HG03103 (cell line): ENCODE measurements around the gene SLC16A4.
"Not testable (repeated sequence)": the region's sequence is repeated elsewhere in the genome, so short reads cannot be mapped to it uniquely, and the experiment has no call there.

ENCODE experiments used
- ATAC-seq: cut with Tn5 transposase; IDR thresholded peaks from one replicate; pipeline ENCODE4 v1.9.1; 2021; ENCODE audit warnings: low read depth; ENCODE audit not compliant: unreplicated experiment

The SLC16A4 gene

GRCh38 chr1:110411173-110411735 is 20.4 kb upstream of the SLC16A4 start:
- ATAC-seq, result no peak

GRCh38 chr1:110409316-110409715 is 18.5 kb upstream of the SLC16A4 start:
- ATAC-seq, result no peak

GRCh38 chr1:110408488-110408887 is 17.7 kb upstream of the SLC16A4 start:
- ATAC-seq, result no peak

- peak; percentile 80 for ATAC-seq
Observed at GRCh38 chr1:110407260-110408210, 16.7 kb upstream of the SLC16A4 start, which contains the start of gene LAMTOR5. Gene LAMTOR5 (minus strand): TSS chr1:110407694. CDS start chr1:110407620, 74 bp downstream.

- ATAC-seq, result not testable (repeated sequence)
Observed at GRCh38 chr1:110406407-110406806, 15.6 kb upstream of the SLC16A4 start.

- ATAC-seq, result no peak
Observed at GRCh38 chr1:110404401-110404800, 13.6 kb upstream of the SLC16A4 start.

GRCh38 chr1:110403805-110404204 is 13.0 kb upstream of the SLC16A4 start:
- ATAC-seq, result no peak

GRCh38 chr1:110396259-110396958 is 5.6 kb upstream of the SLC16A4 start:
- not testable (repeated sequence) for ATAC-seq

GRCh38 chr1:110394493-110394820 is 3.6 kb upstream of the SLC16A4 start:
- no peak for ATAC-seq

GRCh38 chr1:110393691-110394492 is 3.1 kb upstream of the SLC16A4 start:
- ATAC-seq, result no peak

- no peak for ATAC-seq
Observed at GRCh38 chr1:110393286-110393685, 2.5 kb upstream of the SLC16A4 start.

- no peak for ATAC-seq
Observed at GRCh38 chr1:110390096-110390495, 730 bp downstream of the SLC16A4 start.

- ATAC-seq, result no peak
Observed at GRCh38 chr1:110387048-110387754, 3.6 kb downstream of the SLC16A4 start.

GRCh38 chr1:110385369-110385768 is 5.5 kb downstream of the SLC16A4 start:
- ATAC-seq, result no peak

GRCh38 chr1:110384581-110385321 is 6.1 kb downstream of the SLC16A4 start:
- no peak for ATAC-seq

- no peak for ATAC-seq
Observed at GRCh38 chr1:110383251-110383990, 7.4 kb downstream of the SLC16A4 start.

GRCh38 chr1:110380672-110381283 is 10.0 kb downstream of the SLC16A4 start:
- no peak for ATAC-seq

- ATAC-seq, result no peak
Observed at GRCh38 chr1:110375490-110375889, 15.3 kb downstream of the SLC16A4 start.
